Hippocampal formation (tissue), 2 donors: ENCODE data around the gene SUPT6H.
A peak's percentile ranks its signal among the peaks of the same experiment; 100 is the strongest.

Experiments
- DNase-seq, 2 donors: peaks; one replicate each; lab custom pipeline; 2025; lab: John Stamatoyannopoulos, UW

Gene SUPT6H

DNA sequence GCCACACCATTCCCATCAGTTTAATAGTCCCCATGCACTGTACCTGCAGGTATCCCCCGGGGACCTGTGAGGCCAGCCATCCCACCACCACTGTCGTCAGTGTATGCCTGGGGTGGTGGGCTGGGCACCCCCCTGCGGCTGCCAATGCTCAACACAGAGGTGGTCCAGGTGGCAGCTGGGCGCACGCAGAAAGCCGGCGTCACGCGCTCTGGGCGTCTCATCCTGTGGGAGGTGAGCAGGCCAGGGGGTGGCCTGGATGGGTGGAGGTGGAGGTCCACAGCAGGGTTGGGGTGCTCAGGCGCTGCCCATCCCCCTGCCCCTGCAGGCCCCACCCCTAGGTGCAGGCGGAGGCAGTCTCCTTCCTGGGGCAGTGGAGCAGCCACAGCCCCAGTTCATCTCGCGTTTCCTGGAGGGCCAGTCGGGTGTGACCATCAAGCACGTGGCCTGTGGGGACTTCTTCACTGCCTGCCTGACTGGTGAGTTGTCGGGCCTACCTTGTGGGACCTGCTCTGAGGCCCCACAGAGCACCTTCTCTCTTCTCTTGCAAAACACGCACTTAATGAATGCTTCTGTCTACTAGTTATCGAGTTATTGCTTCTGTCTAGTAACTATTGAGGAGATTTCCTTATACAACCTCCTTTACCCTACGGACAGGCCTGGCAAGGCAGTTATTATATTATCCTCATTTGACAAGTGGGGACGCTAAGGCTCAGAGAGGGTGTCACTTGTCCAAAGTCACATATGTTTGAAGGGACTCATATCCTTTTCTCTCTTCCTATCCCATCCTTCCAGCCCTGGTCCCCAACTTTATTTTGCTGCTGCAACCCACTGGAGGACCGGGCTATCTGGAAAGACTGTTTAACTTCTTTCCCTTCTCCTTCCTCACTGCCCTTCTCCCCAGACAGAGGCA, 76.0 kb downstream of the SUPT6H start:
- no peak for DNase-seq

- DNase-seq: no peak
These were observed 76.8 kb downstream of the SUPT6H start for GRCh38 chr17:28738680-28739384.

GRCh38 chr17:28740406-28741357, 78.7 kb downstream of the SUPT6H start:
- no peak for DNase-seq

- peak in 1 of 2 donors; percentile 15 for DNase-seq
These were observed 79.6 kb downstream of the SUPT6H start for GRCh38 chr17:28741358-28742349.

DNA sequence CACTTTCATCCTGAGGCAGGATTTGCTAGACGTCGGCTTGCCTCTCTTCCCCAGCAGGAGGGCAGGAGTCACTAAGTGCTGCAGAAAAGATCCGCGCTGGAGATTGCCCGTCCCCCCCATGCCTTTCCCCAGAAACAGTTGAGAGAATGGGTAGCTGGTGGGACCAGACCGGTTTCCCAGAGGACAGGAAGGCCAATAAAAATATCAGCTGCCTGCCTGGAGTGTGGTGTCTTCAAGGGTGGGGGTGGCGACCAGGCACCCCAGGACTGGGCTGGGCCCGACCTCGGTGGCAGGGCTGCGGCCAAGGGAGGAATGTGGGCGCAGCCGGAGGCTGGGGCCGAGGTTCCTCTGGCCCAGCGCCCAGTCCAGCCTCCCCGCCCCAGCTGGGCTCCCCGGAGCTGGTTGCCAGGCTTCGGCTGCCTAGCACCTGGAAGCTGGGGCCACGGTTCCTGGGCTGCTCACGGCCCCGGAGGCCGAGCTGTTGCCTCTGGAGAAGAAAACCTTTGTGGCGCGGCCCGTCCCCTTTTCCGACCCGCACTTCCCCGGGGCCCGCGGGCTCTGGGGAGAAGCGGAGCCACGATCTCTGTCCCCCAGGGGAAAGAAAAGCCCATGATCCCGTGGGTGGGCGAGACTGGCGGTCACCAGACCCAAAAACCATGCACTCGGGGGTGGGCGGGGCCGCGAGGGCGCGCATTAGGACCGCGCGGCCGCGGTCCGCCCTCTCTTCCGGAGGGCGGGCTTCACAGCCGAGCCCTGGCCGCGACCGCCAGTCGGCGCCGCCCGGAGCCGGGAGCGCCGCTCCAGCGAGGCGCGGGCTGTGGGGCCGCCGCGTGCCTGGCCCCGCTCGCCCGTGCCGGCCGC, 81.5 kb downstream of the SUPT6H start, which contains the start of gene TRAF4:
TSS of gene TRAF4 (plus strand) at position 769 of the 861 bp plus-strand sequence. CDS start 102 bp downstream, outside the sequence.
- DNase-seq: peak; percentile 59 to 77

DNA sequence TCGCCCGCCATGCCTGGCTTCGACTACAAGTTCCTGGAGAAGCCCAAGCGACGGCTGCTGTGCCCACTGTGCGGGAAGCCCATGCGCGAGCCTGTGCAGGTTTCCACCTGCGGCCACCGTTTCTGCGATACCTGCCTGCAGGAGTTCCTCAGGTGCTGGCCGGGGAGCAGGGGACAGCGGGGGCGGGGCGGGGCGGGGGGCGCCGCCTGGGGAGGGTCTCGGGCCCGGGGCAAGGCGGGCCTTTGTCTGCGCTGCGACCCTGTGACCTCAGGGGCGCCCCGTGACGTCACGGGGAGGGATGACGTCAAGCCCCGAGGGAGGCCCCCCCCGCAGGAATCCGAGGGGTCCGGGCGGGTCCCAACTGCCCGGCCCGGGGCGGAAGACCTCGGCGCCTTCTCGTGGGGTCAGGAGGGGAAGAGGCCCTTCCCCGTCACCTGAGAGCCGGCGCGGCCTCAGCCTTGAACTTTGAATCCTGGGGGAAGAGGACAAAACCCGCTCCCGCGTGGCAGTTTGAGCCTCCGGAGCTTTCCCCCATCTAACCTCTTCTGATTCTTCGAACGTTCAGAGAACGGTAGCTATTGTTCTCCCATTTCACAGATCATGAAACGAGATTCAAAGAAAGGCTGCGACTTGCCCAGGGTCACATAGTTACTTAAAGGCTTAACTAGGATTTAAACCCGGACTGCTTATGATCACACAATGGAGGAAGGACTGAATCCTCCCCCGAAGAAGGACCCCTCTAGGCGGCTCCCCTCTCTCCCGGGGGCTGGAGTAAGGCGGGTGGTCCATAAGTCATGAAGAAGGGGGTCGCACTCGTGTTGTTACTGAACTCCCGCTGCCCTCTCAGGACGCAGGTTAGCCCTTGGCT, 82.3 kb downstream of the SUPT6H start:
- no peak for DNase-seq

DNA sequence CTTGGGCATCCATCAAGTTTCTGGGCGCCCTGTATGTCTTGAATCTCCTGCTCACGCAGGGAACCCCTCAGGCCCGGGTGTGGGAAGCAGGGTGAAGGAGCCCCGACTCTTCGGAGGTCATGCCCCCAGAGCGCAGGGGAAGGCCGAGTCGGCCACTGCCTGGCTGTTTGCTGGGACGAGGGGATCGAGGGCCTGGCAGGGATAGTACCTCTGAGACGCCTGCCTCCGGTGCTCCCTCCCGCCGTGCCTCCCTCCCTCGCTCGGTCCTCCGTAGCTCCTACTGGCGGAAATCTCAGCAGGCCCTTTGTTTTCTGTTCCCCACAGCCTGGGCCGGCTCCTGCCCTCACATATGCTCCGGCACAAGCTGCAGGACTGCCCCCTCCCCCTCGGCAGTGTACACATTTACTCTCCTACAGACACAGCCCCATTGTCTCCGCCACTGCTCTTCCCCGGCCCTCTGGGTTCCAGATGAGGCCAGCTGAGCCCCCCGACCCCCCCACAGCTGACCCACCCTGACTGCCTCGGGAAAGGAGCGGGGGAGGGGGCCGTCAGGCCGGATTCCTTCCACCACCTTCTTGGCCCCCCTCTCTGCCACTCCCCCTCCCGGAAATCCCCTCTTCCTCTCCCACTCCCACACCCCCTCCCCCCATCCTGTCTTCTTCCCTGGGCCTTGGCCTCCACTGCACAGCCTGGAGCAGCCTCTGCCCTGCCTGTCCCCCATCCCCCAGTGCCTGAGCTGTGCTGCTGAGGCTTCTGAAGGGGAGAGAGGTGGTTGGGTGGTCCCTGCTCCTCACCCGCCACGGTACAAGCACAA, 83.2 kb downstream of the SUPT6H start:
- DNase-seq: peak; percentile 91 to 93

- no peak for DNase-seq
These were observed 83.9 kb downstream of the SUPT6H start for GRCh38 chr17:28745786-28746411.

DNA sequence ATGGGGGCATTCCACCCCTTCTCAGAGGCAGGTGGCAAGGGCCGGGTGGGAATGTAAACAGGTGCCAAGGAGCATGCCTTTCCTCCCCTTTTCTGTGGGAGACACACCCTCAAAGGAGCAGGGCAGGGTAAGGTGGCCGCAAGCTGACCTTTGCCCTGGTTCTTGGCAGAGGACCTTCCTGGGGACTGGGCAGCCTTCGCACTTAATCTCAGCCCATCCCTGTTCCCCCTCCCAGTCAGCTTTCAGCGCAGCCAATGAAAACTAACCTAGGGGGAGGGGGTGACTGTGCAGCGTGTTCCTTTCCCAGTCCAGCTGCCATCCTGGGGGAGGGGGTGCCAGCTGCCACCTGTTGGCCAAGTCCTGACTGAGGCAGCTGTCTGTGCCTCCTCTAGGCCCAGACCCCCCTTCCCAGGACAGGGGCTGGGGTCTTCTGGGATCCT, 84.6 kb downstream of the SUPT6H start:
- peak; percentile 33 to 38 for DNase-seq

- peak; percentile 41 to 75 for DNase-seq
These were observed 85.2 kb downstream of the SUPT6H start for GRCh38 chr17:28747051-28747691.

DNA sequence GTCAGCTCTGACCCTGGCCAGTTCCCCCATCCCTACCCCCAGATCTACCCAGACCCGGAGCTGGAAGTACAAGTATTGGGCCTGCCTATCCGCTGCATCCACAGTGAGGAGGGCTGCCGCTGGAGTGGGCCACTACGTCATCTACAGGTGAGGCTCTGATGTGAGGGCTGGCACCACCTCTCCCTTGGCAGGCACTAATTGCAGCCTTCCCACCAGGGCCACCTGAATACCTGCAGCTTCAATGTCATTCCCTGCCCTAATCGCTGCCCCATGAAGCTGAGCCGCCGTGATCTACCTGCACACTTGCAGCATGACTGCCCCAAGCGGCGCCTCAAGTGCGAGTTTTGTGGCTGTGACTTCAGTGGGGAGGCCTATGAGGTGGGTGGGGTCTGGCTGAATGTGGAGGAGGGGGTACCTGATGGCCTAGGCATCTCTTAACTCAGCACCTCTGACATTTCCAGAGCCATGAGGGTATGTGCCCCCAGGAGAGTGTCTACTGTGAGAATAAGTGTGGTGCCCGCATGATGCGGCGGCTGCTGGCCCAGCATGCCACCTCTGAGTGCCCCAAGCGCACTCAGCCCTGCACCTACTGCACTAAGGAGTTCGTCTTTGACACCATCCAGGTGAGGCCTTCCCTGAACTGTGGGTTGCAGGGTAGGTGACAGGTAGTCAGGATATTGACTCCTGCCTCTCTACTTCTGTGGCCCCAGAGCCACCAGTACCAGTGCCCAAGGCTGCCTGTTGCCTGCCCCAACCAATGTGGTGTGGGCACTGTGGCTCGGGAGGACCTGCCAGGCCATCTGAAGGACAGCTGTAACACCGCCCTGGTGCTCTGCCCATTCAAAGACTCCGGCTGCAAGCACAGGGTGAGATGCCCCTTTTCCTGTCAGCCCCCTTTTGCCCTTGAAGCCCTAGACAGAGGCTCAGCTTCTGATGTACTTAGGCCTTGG, 86.1 kb downstream of the SUPT6H start:
- DNase-seq: no peak

DNA sequence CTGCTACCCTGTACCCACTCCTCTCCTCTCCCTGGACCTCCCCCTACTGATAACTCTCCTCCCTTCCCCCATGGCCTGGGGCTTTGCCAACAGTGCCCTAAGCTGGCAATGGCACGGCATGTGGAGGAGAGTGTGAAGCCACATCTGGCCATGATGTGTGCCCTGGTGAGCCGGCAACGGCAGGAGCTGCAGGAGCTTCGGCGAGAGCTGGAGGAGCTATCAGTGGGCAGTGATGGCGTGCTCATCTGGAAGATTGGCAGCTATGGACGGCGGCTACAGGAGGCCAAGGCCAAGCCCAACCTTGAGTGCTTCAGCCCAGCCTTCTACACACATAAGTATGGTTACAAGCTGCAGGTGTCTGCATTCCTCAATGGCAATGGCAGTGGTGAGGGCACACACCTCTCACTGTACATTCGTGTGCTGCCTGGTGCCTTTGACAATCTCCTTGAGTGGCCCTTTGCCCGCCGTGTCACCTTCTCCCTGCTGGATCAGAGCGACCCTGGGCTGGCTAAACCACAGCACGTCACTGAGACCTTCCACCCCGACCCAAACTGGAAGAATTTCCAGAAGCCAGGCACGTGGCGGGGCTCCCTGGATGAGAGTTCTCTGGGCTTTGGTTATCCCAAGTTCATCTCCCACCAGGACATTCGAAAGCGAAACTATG, 87.0 kb downstream of the SUPT6H start:
- DNase-seq: no peak

DNA sequence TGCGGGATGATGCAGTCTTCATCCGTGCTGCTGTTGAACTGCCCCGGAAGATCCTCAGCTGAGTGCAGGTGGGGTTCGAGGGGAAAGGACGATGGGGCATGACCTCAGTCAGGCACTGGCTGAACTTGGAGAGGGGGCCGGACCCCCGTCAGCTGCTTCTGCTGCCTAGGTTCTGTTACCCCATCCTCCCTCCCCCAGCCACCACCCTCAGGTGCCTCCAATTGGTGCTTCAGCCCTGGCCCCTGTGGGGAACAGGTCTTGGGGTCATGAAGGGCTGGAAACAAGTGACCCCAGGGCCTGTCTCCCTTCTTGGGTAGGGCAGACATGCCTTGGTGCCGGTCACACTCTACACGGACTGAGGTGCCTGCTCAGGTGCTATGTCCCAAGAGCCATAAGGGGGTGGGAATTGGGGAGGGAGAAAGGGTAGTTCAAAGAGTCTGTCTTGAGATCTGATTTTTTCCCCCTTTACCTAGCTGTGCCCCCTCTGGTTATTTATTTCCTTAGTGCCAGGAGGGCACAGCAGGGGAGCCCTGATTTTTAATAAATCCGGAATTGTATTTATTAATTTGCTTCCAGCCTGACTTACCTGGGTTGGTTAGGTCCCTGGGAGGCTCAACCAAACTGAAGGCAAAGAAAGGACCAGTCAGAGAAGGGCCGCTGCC, 87.6 kb downstream of the SUPT6H start:
- no peak for DNase-seq
